ENCODE results near the gene C9orf50.
A peak's percentile ranks its signal among the peaks of the same experiment; 100 is the strongest.

C9orf50 gene

GRCh38 chr9:129586685-129587084, 34.2 kb downstream of the C9orf50 start:
- DNase-seq, result peak; percentile 50

GRCh38 chr9:129586245-129586644, 34.7 kb downstream of the C9orf50 start:
- DNase-seq, result no peak

DNA sequence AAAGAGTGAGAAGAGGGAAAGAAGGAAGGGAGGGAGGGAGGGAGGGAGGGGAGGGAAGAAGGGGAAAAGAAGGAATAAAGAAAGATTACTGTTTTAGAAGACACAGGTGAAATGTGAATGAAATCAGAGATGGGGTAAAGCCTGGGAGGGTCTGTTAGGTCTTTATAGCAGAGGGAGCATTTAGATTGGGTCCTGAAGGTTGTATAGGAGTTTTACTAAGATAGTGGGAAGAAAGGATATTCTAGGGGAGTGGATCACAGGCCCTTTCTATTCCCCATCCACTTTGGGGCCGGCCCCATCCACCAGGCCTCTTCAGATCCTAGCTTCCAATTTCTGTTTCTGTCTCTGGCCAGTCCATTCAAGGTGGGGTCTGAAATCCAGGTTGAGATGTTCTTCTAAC, 35.5 kb downstream of the C9orf50 start:
- DNase-seq, result no peak

- peak; percentile 45 for DNase-seq
Observed at GRCh38 chr9:129584136-129584535, 36.8 kb downstream of the C9orf50 start.

DNA sequence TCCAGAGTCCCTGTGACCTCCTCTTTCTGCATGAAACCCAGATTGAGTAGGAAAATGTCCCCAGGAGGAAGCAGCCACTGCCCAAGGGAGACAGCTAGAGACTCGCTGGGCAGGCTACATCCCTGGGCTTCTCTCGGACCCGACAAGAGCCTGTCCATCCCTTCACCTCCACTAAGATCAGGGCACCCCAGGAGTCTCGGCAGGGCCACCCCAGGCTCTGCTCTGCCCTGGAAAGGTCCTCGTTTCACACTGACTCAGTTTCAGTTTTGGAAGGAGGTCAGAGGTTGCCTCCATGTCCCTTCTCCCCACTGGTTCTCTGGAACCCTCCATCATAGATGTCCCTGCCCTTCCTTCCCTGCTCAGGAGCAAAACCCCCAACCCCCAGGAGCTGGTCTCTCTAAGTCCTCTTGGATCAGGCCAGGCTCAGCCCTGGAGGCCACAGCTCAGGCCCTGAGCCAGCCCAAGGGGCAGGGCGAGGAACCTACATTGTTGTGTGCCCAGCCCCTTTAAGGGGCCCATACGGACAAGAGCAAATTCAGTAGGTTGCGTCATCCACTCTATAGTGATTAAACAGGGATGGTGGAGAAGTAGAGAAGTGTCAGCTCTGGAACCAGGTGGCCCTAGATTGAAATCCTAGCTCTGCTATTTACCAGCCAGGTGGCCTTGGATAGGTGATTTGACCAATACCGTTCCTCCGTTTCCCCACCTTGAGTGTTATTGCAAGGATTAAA, 37.4 kb downstream of the C9orf50 start:
- DNase-seq, result no peak

DNA sequence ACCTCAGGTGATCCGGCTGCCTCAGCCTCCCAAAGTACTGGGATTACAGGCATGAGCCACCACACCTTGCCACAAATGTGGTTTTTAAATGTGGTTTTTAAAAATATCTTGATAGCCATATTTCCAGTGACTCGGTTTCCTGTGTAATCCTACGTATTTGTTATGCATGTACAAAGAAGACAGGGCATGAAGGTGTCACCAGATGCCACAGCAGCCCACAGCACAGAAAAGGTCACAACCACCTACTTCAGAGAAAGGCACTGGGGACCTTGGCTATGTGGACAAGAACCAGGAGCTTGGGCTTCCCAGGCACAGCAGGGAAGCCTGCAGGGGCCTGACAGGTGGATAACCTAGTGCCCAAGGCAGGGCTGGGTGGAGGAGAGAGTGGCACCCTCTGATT, 38.0 kb downstream of the C9orf50 start:
- no peak for DNase-seq

DNA sequence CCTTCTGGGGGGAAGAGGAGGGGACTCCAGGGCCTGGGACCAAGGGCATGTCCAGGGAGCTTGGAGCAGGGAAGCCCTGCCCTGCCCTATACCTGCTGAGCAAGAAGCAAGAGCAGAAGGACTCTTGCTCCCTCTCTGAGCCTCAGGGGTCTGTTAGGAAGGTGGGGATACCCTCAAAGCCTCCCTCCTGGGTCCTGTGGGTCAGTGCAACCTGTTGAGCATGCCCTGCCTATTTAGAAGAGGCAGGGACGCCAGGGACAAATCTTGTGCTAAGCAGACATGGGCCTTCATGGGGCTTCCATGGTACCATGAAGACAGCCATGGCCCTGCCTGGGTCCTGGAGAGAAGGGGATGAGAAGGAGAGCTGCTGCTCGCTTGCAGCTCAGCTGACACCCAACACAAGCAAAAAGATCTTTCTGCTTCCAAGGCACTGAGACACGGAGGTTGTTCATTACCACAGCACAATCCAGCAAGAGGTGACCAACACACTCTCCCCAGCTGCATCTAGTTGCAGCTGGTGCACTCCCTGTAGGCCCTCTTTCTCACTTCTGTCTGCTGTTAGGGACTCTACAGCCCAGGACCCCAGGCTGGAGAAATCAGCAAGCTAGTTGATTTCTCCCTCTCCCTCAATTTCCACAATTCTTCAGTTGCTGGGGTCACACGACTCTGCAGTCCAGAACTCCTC, 39.3 kb downstream of the C9orf50 start:
- no peak for DNase-seq

DNA sequence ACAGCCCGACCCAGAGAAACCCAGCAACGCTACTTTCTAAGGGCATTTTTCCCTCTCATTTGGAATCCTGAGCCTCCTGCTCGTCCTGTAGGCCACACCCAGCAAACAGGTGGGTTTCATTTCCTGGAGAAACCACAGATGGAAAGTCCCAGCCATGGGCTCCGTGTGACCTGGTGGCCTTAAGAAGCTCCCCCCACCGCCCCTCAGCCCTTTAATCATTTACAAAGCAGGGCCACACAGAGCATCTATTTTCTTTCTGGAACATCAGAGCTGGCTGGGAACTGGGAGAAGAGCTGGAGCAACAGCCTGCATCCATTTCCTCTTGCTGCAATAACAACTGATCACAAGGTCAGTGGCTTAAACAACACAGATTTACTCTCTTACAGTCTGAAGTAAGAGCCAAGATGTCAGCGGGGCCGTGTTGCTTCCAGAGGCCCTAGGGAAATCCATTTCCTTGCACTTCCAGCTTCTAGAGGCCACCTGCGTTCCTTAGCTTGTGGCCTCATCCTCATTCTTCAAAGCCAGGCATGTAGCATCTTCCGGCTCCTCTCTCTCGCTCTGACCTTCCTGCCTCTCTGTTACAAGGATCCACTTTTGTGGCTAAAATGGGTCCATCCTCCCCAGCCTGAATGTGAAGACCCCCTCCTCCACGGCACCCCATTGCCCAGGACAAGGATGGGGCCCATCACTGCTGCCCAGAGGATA, 40.5 kb downstream of the C9orf50 start:
- no peak for DNase-seq

DNA sequence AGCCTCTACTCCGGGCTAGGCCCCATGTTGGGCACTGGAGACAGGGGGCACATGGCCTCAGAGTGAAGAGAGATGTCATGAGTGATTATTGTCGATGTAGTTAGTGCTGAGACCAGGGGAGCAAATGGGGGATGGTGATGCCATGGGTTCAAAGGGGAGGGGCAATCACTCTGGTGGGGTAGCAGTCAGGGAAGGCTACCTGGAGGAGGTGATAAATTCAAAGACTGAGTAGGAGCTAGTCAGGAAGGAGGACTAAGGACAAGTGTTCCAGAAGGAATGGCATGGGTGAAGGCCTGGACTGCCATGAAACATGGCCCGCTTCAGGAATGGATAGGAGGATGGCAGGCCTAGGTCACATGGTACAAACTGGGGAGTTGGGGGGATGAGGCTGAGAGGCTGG, 41.6 kb downstream of the C9orf50 start:
- no peak for DNase-seq

GRCh38 chr9:129576546-129577543, 44.1 kb downstream of the C9orf50 start:
- no peak for DNase-seq

DNA sequence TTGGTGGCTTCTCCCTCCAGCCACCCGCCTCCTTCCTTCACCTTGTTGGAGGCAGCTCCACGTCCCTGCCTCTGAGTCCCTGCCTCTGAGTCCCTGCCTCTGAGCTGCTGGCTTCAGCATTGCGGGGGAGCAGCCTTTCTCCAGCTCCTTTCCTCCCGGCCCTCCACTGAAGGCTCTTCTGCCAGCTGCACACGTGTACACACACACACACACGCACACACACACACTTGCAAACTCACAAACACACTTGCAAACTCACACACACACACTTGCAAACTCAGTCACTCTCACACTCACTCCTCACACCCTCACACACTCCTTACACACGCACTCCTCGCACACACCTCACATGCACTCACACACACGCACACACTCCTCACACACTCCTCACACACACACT, 45.1 kb downstream of the C9orf50 start:
- DNase-seq, result no peak

DNA sequence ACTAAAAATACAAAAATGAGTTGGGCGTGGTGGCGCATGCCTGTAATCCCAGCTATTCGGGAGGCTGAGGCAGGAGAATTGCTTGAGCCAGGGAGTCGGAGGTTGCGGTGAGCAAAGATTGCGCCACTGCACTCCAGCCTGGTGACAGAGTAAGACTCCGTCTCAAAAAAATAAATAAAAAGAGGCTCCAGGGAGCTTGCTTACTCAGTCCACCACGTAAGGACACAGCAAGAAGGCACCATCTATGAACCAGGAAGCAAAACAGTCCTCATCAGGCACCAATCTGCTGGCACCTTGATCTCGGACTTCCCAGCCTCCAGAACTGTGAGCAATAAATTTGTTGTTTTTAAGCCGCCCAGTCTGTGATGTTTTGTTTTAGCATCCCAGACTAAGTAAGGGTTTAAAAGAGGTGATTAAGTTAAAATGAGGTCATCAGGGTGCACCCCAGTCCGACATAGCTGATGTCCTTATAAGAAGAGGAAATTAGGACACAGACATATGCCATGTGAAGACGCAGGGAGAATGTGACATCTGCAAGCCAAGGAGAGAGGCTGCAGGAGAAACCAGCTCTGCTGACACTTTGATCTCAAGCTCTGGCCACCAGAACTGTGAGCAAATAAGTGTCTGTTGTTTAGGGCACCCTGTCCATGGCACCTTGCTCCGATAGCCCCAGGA, 45.9 kb downstream of the C9orf50 start:
- no peak for DNase-seq

DNA sequence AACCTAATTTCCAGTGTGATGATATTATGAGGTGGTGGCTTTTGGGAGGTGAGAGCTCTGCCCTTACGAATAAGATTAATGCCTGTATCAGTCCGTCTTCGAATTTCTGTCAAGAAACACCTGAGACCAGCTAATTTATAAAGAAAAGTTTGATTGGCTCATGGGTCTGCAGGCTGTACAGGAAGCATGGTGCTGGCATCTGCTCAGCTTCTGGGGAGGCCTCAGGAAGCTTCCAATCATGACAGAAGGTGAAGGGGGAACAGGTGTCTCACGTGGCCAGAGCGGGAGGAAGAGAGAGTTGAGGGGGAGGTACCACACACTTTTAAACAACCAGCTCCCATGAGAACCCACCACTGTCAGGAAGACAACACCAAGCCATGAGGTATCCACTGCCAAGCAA, 46.9 kb downstream of the C9orf50 start:
- DNase-seq, result no peak

GRCh38 chr9:129572517-129572916, 48.4 kb downstream of the C9orf50 start:
- no peak for DNase-seq

GRCh38 chr9:129572052-129572425, 48.9 kb downstream of the C9orf50 start:
- DNase-seq, result no peak

GRCh38 chr9:129571298-129572051, 49.4 kb downstream of the C9orf50 start:
- DNase-seq, result no peak

DNA sequence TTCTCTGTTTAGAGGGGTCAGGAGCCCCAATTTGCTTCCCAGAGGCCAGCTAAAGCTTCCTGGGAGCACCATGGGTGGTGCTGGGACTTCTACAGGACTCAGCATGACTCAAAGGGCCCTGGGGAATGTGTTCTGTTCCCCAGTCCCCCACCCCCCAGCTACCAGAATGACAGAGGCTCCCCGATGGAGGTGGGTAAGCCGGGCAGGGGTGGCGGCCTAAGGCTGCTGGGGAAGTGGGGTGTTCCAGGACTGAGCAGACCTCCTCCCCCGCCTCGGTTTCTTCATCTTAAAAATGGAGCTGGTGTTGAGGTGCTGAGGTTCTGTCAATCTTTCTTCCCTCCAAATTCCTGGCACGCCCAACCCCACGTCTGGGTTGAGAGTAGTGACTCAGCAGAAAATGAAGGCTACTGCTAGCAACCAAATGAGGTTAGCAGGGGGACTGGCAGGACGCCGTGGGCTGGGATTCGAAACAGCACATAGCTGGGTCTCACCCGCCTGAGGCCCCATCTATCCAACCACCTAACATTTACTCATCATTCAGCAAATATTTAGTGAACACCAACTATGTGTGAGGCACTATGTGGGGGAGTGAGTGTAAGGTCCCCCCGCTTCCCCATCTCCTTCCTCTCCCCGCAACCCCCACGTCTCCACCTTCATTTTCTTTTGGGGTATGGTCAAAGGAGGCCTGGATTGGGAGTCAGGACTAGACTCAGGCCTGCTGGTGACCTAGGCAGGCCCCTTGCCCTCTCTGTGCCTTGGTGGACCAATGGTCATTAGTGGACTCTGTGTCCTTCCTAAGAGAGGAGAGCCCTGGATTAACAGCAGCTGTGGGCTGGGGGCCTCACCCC, 50.2 kb downstream of the C9orf50 start:
- no peak for DNase-seq

GRCh38 chr9:129569502-129570449, 51.1 kb downstream of the C9orf50 start:
- no peak for DNase-seq
